Left ventricle myocardium superior (tissue), 1 donor: Measurements from ENCODE around the gene ASCC1. TPM values are rescaled to one million over a fixed set of nuclear protein-coding genes. Genes with fewer than 3 reads are reported as not detected.
"Not testable (repeated sequence)": the region's sequence is repeated elsewhere in the genome, so short reads cannot be mapped to it uniquely, and the experiment has no call there.

Source experiments
- ATAC-seq: fragments of 200-7000 bp; cut with Tn5 transposase; one replicate; pipeline ENCODE4 v1.9.1; 2020; ENCODE audit warnings: mild to moderate bottlenecking, moderate library complexity
- DNase-seq: peaks from one replicate; pipeline ENCODE4 v3.0.0-alpha.2; 2020
- intact Hi-C: fragments of 100-400 bp; cut with micrococcal nuclease; formaldehyde crosslinking; loops from one replicate; pipeline ENCODE4 v1.11.0; 2022
- total RNA-seq: library from RNA; stranded (reverse); fragmentation: NEBNext Ultra II Directional; extraction: Animal tissue kit (Norgen Biotek cat#: 25700); gene quantifications from one replicate; pipeline ENCODE4 v1.2.1, GENCODE V29; 2021
- donor health status: DM: no; HTN: yes; CAD: no; lungs with severe emphysema.

Gene ASCC1
- total RNA-seq, 1 donor from 2014 or later = 34.7 TPM

GRCh38 chr10:72250666-72251065, 34.6 kb upstream of the ASCC1 start:
- intact Hi-C loops = no loop called here
- DNase-seq (peak; percentile 80), ATAC-seq (peak; percentile 31)

- intact Hi-C loops, DNase-seq, ATAC-seq: not testable (repeated sequence)
These were observed 33.2 kb upstream of the ASCC1 start for GRCh38 chr10:72249176-72249862.

GRCh38 chr10:72248468-72249151, 32.5 kb upstream of the ASCC1 start:
- DNase-seq (peak; percentile 89), ATAC-seq (peak; percentile 88)
- intact Hi-C loops = no loop called here

- DNase-seq (no peak), ATAC-seq (no peak)
- intact Hi-C loops = no loop called here
These were observed 30.0 kb upstream of the ASCC1 start for GRCh38 chr10:72245949-72246525.

GRCh38 chr10:72244573-72245038, 28.5 kb upstream of the ASCC1 start:
- intact Hi-C loops = no loop called here
- no peak for DNase-seq
- ATAC-seq = no peak

- peak; percentile 69 for DNase-seq
- peak; percentile 63 for ATAC-seq
- intact Hi-C loops = no loop called here
These were observed 27.9 kb upstream of the ASCC1 start for GRCh38 chr10:72243822-72244437.

- DNase-seq (peak; percentile 76), ATAC-seq (peak; percentile 72)
- intact Hi-C loops = no loop called here
These were observed 26.6 kb upstream of the ASCC1 start for GRCh38 chr10:72242675-72243074.

- no peak for DNase-seq
- intact Hi-C loops = no loop called here
- ATAC-seq = no peak
These were observed 25.7 kb upstream of the ASCC1 start for GRCh38 chr10:72241691-72242252.

GRCh38 chr10:72240371-72240770, 24.3 kb upstream of the ASCC1 start:
- DNase-seq = no peak
- ATAC-seq = no peak
- intact Hi-C loops = no loop called here

GRCh38 chr10:72239409-72239808, 23.3 kb upstream of the ASCC1 start:
- DNase-seq (no peak), ATAC-seq (no peak)
- intact Hi-C loops = no loop called here

GRCh38 chr10:72238392-72239175, 22.5 kb upstream of the ASCC1 start:
- intact Hi-C loops = no loop called here
- DNase-seq (no peak), ATAC-seq (no peak)

- peak; percentile 72 for ATAC-seq
- intact Hi-C loops = no loop called here
- no peak for DNase-seq
These were observed 19.6 kb upstream of the ASCC1 start for GRCh38 chr10:72235544-72236279.

- no peak for DNase-seq
These were observed 18.6 kb upstream of the ASCC1 start for GRCh38 chr10:72234560-72235095.

GRCh38 chr10:72233621-72234020, 17.5 kb upstream of the ASCC1 start:
- DNase-seq (no peak), ATAC-seq (no peak)
- intact Hi-C loops = no loop called here

More at GRCh38 chr10:72234560-72235095, 18.6 kb upstream of the ASCC1 start:
- intact Hi-C loops = no loop called here
- no peak for ATAC-seq

GRCh38 chr10:72229261-72230251, 13.5 kb upstream of the ASCC1 start:
- intact Hi-C loops = no loop called here
- no peak for DNase-seq
- ATAC-seq = peak; percentile 55

GRCh38 chr10:72228318-72228751, 12.3 kb upstream of the ASCC1 start:
- intact Hi-C loops = no loop called here
- no peak for ATAC-seq
- no peak for DNase-seq

GRCh38 chr10:72227826-72228225, 11.8 kb upstream of the ASCC1 start:
- ATAC-seq (no peak), DNase-seq (no peak)
- intact Hi-C loops = no loop called here
